HG03432 (cell line): Measurements from ENCODE around the gene WWC1.
A peak's percentile ranks its signal among the peaks of the same experiment; 100 is the strongest.
"Not testable (repeated sequence)": the region's sequence is repeated elsewhere in the genome, so short reads cannot be mapped to it uniquely, and the experiment has no call there.

Experiments used
- ATAC-seq: cut with Tn5 transposase; IDR thresholded peaks from one replicate; pipeline ENCODE4 v1.9.1; 2021; ENCODE audit warnings: mild to moderate bottlenecking, moderate library complexity; ENCODE audit not compliant: unreplicated experiment

WWC1 gene

DNA sequence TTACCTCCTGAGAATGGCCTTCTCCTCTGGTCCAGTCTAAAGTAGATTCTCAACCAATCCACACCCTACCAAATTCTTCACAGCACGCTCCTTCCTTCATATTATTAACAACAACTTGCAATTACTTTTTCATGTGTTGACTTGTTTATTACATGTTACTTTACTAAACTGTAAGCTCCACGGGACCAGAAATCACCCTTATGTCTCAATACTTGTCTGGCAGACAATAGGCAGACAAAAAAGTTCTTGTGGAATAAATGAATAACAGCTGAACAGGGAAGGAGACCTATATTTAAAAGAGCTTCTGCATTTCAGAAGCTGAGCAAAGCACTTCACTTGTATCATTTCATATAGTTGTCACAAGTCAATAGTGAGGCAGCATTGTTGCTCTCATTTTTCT lies 5.7 kb upstream of the WWC1 start:
- ATAC-seq: no peak

DNA sequence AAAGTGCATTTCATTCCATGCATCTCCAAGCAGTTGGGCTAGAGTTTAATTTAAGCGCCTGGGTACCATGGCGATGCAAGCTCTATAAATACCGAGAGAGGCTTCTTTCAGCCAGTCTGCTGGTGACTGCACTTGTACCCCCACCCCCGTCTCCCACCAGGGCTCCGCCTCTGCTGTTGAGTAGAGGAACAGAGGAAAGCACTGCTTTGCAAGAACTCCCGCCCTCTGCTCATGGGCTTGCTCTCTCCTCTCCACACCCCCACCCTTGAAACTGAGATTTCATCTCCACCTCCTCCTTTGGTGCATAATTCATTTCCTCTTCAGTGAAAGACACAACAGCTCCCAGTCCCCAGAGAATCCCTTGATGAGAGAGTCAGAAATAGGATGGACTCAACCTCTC lies 5.1 kb upstream of the WWC1 start:
- no peak for ATAC-seq

DNA sequence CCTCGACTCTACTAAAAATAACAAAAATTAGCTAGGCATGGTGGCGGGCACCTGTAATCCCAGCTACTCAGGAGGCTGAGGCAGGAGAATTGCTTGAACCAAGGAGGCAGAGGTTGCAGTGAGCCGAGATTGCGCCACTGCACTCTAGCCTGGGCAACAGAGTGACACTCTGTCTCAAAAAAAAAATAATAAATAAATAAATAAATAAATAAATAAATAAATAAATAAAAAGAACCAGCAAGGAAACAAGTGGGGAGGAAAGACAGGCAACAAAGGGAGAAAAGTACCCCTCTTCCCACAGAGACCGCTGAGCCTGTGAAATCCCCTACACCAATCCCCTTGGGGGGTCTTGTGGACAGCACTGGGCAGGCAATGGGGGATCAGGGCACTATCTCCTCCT lies 4.6 kb upstream of the WWC1 start:
- not testable (repeated sequence) for ATAC-seq

DNA sequence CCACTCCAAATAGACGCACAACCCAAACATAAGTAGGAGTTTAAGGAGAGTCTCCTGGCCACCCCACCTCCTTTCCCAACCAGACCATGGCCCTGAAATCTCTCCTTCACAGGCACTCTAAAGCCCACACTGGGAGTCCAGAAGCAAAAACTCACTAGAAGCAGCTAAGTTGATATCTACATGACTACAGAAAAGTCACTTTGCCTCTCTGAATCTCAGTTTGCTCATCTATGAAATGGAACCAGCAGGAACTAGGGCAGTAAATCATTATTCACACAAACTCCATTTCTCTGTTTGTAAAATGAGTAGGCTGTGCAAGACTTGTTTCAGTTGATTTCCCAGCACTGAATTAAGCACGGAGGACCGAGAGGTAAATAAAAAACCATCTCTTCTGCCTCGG lies 4.1 kb upstream of the WWC1 start:
- no peak for ATAC-seq

DNA sequence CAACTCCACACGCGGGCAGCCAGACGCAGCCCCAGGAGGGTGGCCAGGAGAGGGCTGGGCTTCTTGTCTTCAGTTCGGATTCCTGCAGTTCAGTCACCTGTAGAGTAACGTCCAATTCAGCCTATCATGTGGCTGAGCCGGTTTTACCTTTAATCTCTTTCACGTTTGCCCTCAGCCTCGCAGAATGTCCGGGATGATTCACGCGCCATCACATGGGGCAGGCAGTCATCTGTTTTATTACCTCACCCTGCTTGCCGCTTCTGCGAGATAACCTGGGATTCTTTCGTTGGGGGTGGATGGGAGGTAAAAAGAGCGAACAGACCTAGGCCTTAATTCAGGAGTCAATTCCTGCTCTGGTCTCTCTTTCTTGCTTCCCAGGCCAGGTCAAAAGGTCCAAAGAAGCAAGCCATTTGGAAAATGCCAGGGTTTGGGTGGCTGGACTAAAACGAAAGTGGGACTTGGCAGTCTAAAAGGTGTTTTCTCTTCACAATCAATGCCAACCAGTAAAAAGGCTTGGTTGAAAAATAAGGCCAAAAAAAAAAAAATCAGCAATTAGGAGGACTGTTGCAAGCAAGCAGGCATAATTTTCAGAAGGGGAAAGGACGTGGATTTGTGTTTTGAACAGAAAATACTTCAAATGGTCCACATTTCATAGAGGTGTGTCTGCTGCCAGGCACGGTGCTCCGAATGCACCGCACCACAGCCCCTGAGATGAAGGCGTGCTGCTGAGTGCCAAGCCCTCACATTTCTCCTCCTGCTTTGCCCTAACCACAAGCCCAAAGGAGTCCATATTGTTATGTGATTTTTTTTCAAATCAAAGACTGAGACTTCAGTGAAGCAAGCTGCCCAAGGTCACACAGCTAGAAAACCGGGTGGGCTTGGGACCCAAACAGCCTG lies 2.8 kb upstream of the WWC1 start:
- ATAC-seq: no peak

DNA sequence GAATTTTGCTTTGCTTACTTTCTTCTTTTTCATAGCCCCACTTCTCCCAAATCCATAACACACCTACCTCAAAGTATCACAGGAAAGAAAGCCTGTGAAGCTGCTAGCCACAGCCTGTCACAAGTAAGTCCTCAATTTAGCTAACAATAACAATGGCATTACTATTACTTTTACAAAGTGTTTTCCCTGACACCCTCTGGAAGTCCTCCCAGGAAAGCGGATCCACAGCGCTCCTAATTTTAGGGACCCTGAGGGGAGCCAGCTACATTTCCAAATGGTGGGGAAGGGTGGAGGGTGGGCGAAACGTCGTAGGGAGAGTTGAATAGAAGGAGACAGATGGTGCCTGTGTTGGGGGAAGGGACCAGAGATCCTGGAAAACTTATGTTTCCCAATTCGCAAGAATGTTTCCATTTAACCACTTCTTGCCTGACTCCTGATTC lies 523 bp upstream of the WWC1 start:
- no peak for ATAC-seq

DNA sequence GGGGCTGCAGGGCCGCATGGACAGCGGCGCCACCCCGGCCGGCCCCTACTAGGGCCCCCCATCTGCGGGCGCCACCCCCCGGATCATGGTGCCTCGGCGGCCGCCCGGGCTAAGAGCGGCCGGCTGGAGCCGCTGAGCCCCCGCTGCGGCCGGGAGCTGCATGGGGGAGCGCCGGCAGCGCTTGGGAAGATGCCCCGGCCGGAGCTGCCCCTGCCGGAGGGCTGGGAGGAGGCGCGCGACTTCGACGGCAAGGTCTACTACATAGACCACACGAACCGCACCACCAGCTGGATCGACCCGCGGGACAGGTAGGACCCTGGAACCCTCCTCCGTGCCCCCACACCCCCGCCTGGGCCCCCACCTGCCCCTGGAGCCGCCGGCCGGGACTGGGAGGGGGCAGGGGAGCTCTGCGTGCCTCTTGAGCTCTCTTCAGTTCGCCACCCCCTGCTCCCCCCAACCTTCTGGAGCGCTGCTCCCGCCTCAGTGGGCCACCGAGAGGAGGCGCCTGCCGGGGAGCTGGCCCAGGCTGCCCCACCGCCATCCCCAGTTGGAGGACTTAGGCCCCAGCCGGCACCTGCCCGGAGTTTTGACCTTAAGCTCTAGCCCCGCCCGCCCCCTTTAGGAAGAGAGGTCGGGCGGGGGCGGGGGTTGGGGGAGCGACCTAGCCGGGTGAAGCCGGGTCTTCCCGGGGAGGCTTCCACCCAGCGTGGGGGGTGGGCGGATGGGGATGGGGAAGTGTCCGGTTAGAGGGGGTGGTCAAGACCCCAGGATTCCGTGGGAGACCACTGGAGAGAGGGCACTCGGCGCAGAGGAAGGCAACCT lies 730 bp downstream of the WWC1 start:
- peak; percentile 32 for ATAC-seq

DNA sequence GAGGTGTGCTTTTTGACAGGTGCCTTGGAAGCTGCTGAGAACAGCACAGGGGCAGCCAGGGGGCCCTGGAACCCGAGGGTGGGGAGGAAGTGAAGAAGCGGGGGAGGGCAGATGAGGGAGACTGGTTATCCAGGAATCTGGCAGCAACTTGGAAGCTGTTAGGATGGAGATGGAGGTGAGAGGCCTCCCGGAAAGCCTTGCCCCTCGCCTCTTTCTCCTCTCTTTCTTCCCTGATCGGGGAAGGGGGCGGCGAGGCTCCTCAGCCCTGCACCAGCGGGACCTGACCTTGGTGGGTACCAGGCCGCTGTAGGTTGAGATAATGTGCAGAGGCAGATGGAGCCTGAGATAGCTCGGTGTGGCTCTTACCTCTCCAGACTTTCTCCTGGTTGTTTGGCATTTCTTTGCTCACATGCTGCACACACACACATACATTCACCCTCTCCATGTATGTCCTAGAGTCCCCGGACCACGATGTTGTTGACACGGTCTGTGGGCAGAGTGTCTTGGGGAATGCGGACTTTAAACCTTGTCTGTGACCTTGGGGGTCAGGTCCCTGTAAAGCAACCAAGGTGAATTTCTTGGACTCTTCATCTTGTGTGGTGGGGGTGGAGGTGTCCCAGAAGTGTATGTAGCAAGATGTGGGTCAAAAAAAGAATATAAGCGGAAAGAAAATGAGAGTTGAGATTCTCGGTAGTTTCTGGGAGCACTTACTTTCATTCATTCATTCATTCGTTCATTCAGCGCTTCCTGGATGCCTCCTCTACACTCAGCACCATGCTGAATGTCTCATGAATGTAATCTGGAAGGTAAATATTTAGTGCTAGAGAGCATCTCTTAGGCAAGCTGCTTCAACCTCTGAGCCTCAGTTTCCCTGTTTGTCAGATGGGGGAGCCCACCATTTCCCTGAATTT lies 1.6 kb downstream of the WWC1 start:
- ATAC-seq: no peak

DNA sequence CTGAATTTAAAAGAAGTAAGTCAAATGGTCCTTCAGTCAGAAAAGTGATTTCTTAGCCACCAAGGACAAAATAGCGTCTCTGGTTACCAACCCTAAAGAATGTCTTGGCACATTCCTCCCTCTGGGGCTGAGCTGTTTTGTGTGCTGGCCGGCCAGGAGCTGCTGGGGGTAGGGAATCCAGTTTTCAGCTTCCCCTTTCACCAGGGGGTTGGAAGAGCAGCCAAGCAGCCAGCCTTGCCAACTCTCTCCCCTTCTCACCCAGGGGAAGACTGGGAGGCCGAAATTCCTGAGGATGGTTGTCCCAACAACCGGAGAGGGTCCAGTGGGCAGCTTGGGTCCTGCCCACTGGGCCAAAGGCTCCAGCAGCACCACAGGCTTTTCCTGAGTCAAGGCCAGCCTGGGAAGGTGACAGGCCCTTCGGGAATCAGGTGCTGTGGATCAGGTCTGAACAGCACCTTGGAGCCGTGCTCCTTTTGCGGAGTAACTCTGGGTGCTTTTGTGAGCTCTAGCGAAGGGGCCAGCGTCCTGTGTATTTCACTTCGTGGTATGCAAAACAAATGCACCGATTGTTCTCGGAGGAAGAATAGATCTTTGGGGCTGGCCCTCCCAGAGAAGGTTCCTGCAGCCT lies 4.2 kb downstream of the WWC1 start:
- no peak for ATAC-seq

DNA sequence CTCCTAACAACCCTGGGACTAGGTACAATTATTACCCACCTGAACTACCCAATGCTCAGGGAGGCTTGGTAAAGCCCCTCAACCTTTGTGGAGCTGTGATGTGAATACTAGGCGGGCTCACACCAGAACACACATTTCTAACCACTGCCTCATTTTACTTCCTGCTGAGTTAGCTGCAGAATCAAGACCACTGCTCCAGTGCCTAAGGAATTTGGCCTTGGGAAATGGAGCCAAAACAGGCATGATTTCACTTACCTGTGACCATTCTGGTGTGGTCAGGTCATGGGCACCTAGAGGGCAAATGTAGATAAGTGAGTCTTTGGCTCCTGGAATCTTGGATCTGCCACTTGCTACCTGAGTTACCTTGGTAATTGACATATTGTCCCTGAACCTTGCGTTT lies 5.2 kb downstream of the WWC1 start:
- no peak for ATAC-seq

DNA sequence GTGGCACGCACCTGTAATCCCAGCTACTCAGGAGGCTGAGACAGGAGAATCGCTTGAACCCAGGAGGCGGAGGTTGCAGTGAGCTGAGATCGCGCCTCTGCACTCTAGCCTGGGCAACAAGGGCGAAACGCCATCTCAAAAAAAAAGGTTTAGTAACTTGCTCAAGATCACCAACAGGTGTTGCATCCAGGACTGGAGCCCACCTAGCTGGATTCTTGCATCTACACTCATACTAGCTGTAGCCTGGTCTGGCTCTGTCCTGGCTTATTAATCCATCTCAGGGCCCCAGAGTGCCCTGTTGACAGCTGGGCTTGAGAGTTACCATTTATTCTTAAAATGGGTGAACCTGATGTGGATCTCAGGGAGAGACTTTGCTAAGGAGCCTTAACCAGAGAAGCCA lies 7.5 kb downstream of the WWC1 start:
- no peak for ATAC-seq

DNA sequence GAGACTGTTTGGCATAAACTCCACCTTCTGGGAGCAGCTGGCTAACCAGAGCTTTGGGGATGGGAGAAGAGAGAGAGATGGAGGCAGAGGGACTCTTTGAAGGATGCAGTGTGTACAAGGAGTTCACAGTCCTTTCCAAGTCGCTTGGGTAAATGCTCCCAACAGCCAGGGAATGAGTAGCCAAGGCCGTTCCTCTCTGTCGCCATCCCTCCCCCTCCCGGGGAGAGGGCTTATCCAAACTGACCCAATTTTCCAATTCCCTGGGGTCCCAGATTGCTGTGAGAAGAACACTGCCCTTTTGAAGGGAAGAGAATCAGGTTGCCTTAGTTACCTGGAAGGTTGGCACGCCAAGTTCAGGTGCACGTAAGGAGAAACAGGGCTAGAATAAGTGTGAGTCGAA lies 7.9 kb downstream of the WWC1 start:
- no peak for ATAC-seq

DNA sequence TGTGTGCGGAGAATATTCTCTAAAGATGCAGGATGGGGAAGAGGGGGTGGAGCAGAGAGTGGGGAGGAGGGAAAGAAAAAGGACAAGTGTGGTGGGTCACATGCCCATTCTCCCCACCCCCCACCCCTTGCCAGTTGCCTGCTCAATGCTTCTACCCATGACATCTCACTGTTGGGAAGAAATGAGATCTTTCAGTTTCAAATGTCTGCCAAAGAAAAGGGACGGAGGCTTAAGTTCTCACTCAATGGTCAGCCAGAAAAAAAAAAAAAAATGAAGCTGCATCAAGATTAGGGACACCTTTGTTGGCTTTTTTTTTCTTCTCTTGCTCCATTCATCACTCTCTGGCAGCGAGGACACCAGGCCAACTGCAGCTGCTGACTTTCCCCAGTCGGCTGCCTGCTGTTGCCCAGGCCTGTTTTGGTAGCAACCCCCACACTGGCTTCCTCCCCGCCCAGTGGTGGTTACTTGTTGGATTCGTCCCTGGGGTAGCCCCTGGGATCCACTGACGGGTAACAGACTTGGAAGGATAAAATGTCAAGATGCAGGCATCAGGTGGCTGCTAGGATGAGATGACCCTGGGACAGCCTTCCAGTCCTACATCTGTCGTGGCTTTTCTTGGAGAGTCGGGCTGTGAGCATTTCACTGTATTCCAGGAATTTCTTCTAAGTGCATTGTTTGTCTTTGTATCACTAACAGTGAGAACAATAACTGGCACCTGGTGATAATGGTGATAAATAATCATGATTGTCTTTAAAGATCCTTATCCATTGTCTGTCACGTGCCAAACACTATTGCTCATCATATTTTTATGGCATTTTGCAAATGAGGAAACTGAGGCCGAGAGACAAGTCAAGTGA lies 9.1 kb downstream of the WWC1 start:
- ATAC-seq: no peak

DNA sequence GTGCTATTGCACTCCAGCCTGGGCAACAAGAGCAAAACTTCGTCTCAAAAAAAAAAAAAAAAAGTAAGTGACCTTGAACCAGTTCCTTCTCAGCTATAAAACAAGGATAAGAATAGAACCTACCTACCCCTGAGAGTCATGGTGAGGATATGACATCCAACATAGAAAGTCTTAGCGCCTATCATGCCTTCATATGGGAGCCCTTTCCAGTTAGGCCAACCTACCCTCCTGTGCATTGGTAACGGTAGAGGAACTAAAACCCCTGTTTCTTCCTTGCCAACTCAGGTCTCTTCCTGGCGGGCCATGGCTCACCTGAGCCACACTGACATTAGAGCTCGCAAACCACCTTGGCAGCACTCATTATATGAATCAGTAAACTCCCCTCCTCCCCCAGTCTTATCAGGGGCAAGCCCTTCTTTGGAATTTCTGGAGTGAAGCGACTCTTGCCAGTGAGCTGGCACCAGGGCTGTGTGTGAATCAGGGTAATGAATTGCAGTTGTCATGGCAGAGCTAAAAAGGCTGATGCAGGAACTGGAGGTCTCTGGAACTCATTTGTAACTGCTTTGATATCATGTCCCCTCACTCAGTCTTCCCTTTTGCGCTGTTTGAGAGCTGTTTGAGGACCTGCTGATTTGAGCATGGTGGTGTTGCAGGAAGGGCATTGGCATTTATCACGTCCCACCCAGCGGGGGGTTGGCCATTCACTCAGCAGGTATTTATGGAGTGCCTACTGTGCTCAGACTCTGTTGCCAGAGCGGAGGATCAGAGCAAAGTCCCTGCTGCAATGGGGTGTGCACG lies 10.3 kb downstream of the WWC1 start:
- no peak for ATAC-seq

DNA sequence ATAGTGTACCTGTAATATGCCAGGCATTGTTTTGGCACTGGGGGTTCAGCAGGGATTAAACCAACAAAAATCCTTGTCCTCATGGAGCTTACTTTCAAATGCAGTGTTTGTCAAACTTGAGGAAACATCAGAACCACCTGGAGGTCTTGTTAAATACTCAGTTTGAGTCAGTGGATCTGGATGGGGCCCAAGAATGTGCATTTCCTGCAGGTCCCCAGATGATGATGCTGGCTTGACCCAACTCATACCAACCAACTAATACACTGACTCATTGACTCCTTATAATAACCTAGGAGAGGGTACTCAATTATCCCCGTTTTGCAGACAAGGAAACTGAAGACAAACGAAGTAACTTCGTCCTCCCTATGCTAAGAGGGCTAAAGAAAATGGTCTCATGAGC lies 11.3 kb downstream of the WWC1 start:
- no peak for ATAC-seq

DNA sequence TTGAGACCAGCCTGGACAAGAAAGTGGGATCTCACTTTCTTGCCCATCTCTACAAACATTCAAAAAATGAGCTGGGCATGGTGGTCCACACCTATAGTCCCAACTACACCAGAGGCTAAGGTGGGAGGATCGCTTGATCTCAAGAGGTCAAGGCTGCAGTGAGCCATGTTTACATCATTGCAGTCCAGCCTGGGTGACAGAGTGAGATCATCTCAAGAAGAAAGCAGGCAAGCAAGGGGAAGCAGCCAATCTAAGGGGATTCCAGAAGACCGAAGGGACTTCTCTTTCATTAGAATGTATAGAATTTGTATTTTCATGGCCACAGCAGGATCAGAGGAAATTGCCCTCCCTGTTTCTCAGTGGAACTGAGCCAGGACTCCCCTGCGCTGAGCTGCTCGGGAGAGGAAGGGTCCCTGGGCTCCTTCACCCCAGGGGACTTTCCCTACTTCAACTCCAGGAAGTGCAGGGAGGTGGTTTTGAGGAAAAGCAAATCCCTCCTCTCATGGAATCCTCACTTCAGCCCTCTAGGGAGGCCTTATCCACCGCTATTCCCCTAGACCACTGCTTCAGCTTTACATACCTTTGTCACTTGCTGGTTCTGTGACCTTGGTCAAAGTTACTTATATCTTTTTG lies 12.1 kb downstream of the WWC1 start:
- no peak for ATAC-seq

DNA sequence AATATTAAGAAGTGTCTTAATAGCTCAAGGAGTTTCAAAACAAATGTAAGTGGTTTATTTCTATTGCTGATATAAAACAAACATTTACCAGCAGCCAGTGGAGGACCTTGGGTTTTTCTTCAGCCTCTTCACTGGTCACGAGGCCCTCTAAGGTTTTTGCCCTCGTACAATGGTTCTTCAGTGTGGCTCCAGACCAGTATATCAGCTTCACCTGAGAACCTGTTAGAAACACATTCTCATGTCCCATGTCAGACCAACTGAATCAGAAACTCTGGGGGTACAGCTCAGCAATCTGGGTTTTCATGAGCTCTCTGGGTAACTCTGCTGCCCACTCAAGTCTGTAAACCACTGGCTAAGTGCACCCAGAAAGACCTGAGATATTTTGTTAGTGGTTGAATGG lies 12.9 kb downstream of the WWC1 start:
- ATAC-seq: no peak

DNA sequence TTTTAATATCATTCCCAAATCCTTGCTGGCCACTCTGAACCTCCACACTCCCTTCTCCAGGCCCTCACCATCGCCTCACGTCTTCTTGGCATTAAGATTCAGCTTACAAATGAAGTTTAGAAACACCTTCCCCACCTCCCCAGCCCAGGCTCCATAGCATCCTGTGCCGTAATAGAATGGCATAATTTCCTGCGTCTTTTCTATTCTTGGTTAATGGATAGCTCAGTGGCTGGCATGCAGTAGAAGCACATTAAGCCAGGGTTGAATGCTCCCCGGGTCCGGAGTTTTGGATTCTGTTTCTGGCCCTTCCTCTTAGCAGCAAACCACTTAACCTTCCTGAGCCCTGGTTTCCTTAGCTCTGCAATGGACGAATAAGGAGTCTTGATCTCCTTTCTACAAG lies 13.8 kb downstream of the WWC1 start:
- ATAC-seq: no peak
